Measurements from ENCODE around the gene CBX1.

Gene CBX1

DNA sequence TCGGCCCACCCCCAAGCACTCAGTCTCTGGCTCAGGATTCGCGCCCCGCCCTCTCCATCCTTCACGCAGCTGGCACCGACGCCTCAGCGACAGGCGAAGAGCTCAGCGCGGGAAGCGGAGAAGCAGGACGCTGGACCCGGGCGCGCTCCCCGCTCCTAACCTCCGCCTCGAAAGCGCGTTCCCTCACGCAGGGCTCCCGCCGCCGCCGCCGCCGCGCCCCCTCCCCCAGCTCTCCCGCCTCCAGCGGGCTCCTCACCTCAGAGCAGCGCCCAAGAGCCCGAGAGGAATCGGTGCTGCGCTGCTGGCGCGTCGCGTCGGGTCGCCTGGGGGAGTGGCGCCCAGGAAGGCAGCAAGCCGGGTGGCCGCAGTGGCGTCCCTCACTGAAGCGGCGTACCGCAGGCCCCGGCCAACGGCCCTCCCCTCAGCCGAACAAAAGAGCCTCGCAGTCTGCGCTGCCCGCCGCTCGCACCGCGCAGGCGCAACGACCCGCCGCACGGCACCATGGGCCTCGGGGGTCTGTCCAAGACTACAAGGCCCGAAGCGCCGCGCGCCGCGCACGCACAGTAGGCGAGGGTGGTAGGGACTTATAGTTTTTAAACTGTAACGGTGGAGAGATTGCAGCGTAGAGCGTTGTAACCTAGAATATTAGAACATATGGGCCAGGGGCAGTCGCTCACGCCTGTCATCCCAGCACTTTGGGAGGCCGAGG, at the start of gene CBX1:
CBX1 (minus strand) TSS at position 467 of the 709 bp plus-strand sequence. CDS start 24,474 bp downstream, outside the sequence.
- DNase-seq (ENCODE audit: low spot score): peak; percentile 95

DNA sequence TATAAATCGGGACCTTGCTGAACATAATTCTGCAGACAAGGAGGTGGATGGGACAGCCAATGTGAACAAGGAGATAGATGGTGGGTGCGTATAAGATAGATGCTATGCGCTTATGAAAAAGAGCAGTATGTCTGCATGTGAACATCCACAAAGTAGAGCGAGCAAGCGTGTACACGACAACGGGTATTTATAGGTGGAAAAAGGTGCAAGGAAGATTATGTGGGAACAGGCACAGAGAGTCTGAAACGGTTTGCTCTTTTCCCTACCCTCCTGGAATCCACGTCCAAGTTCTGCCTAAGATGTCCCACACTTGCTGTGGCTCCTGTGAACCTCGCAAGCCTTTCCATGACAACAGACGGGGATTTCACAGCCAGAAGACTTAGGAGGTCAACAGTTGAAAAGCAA, 49.3 kb upstream of the CBX1 start:
- no peak for DNase-seq (ENCODE audit: low spot score)

DNA sequence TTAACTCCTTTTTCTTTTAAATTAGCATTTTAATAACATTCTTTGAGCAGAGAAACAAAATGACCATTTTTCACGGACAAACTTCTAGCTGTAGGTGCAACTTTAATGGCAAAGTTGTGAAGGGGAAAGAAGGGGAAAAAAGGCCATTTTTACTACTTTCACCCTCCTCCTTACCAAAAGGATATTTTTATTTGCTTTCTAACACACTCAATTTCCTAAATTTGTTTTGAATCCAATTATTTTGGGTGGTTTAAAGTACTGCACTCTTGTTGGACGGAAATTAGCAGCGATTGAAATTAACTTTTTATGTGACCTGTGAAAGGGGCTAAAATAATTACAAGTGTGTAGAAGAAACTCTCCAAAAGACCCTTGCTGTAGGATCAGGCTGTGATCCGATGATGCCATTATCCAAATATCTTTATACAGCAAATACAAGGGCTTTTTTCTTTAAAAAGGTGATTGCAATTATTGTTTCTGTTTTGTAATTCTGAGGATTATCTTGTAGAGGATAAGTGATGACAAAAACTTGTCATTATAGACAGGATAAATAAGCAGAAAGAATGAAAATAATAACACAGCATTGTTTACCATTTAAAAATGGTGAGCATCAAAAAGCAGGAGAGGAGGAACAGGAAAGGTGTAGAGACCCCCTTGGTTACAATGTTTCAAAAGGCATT, 48.6 kb upstream of the CBX1 start:
- no peak for DNase-seq (ENCODE audit: low spot score)

GRCh38 chr17:48148854-48149786, 47.8 kb upstream of the CBX1 start:
- DNase-seq (ENCODE audit: low spot score): no peak

DNA sequence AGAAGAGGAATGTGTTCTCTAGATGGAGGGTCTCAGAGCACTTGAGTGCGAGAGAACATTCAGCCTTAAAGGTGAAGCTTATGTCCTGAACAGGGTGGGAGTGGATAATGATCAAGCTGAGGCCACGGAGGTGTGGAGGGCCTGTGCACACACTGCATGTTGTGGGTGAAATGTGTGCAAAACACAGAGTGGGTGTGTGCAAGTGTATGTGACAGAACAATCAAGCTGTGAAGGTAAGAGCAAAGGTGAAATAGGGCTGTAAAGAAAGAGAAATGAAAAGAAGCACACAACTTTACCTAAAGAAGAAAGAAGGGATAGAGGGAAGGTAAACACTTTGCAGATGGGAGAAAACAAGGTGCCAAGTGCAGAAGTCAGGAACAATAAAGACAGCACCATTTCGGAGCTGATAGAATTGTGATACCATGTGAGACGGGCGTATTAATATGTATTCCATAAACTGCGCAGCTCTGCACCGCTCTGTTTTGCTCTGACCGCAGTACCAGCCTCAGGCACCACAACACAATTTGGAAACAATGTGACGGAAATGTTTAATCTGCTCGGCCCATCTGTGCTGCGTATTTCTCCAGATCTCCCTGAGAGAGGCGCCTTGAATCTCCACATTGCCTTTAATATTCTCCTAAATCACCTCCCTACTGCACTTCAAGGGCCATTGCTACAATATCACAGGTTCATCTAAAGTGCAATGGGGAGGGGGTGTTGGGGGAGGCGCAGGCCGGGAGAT, 46.9 kb upstream of the CBX1 start:
- DNase-seq (ENCODE audit: low spot score): no peak

DNA sequence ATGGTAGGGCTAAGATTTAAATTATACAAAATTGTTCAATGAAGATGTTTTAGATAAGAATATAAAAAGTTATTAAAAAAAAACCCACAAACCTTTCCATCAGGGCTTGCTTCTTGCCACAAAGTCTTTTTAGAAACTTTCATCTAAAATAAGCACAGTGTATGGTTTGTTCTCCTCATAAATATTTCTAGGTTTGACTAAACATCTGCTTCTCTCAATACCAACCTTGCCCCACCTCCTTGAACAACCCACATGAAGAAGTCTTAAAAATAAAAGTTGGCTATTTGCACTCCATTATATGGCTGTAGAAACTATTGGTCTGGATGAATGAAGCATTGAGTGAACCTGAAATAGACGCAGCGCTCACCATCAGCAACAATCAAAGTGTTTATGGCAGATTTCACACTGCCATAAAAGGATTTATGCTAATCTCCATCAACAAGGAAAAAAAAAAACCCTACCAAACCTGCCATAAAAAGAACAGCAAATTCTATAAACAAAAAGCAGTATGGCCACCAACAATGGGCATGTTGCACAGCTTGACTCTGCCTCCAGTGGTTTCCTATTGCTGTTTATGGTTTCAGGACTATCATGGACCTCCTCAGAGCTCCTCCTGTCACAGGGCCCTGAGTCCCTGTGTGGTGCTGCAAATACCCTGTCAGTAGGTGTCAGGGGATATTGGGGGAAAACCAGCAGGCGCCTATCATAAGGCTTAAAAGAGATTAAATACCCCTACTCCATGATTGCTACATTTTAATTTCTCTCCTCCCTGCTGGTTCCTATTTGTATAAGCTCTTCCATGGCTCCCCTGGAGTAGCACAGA, 43.9 kb upstream of the CBX1 start:
- DNase-seq (ENCODE audit: low spot score): no peak

DNA sequence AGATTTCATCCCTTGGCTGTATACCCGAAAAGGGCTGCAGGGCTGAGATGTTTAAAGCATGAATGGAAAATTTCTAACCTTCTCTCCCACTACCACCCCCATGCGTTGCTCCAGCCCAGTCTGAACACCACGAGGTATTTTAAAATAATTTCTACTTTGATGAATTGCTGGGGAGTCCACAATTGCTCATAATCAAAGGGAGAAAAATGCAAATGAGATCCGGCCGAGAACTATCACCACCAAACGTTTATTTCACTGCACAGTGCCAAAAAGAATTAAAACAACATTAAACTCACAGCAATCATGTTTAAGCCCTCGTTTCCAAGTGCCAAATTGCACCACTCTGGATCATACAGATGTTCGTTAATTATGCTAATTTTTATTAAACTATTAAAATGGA, 43.0 kb upstream of the CBX1 start:
- DNase-seq (ENCODE audit: low spot score): no peak

DNA sequence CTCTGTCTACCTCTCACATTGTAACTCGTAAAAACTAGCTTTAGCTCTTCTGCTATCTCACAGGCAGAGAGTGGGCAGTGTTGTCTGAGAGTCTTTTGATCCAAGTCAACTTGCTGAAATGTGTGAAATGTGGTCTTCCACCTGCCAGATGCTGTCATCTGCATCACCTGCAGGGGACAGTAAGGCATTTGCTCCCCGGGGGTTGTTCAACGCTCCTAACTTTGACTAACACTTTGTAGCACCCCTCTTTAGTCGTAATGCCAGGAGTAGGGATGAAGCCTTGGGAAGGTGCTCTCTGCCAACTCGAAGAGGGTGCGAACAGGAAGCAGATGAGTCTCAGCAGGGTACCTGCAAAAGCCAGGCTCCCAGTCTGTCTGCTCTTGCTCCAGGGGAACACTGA, 42.4 kb upstream of the CBX1 start:
- DNase-seq (ENCODE audit: low spot score): no peak

DNA sequence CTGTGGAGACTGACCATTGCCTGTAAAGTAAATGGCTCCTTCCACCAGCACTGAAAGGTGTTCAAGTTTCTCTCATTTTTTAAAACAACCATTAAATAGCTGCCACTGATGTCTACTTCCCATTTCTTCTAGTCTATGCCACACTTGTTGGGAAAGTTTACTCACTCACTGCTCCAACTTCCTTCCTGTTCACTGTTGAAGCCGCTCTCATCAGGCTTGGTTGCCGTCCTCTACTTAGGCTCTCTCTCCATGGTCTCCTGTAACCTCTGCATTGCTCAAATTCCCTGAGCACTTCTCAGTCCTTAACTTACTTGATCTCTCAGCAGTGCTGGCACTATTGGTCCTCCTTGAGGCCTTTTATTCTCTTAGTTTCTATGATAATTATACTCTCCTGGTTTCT, 38.7 kb upstream of the CBX1 start:
- no peak for DNase-seq (ENCODE audit: low spot score)

GRCh38 chr17:48137656-48138055, 36.4 kb upstream of the CBX1 start:
- no peak for DNase-seq (ENCODE audit: low spot score)

GRCh38 chr17:48134912-48135480, 33.7 kb upstream of the CBX1 start:
- no peak for DNase-seq (ENCODE audit: low spot score)

- DNase-seq (ENCODE audit: low spot score): no peak
These were observed 31.1 kb upstream of the CBX1 start for GRCh38 chr17:48132385-48132784.

- DNase-seq (ENCODE audit: low spot score): peak; percentile 64
These were observed 30.0 kb upstream of the CBX1 start for GRCh38 chr17:48131216-48131824.

DNA sequence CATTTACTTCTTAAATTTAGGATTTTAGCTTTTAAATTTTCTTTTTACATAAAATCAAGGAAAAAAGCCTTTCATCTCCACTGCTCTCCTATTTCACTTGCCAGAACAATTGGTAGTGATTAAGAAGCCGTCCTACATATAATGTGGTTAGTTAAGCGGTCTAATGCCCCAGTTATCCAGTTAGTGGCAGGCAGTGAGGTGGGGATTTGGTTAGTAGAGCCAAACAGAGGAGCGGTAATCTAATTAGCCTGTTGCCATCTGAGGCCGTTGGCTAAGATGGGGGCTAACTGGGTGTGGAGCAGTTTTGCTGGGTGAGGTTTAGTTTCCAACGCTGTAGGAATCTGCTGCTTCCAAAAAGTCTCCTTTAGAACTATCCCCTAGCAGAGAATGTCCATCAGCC, 28.7 kb upstream of the CBX1 start:
- no peak for DNase-seq (ENCODE audit: low spot score)

GRCh38 chr17:48128400-48128799, 27.1 kb upstream of the CBX1 start:
- DNase-seq (ENCODE audit: low spot score): no peak

- no peak for DNase-seq (ENCODE audit: low spot score)
These were observed 26.2 kb upstream of the CBX1 start for GRCh38 chr17:48127371-48128051.

GRCh38 chr17:48126532-48126850, 25.2 kb upstream of the CBX1 start:
- DNase-seq (ENCODE audit: low spot score): no peak

DNA sequence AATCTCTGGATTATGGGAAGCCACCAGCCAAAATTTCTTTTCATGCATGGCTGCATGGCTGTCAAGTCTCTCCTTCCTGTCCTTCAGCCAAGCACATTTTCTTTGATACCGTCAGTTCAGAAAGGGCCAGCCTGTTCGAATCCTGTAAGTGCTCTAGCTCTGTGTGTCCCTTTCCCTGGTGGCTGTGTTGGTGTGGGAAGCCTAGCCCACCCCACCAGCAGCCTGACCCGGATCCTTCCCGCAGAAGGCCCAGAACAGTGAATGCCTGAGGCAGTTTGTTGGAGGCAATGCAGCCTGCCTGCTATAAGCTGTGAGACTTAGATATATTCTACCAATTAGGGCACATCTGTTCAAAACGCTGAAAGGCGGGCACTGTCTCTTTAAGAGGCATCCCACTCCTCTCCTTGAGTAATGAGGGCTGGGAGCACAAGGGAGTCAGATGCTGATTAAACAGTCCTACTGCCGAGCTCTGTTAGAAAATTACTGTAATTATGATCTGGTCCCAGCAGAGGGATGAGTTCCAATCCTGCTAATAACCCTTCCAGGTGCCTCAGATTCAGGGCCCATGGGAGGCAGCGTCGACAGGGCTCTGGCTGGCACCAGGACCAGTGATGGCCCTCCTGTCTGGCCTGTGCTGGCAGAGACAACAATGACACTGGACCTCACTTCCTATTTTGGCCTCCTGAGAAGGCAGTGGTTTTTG, 24.7 kb upstream of the CBX1 start:
- no peak for DNase-seq (ENCODE audit: low spot score)

- DNase-seq (ENCODE audit: low spot score): no peak
These were observed 22.6 kb upstream of the CBX1 start for GRCh38 chr17:48123776-48124388.

All from CD4-positive, alpha-beta T cell treated with Interleukin-6 at 100 ng/mL for 8 hours (primary cell).